NK-92 treated with Interleukin-12 subunit alpha and Interleukin-12 subunit beta, amount 100 ng/mL, for 24 hours (cell line): ENCODE results near the gene FDX2.
A peak's percentile ranks its signal among the peaks of the same experiment; 100 is the strongest.
"Not testable (repeated sequence)": the region's sequence is repeated elsewhere in the genome, so short reads cannot be mapped to it uniquely, and the experiment has no call there.

Experiments used
- DNase-seq: peaks from one replicate; lab custom pipeline; 2025; lab: John Stamatoyannopoulos, UW

Gene FDX2

GRCh38 chr19:10315335-10316214 is at the start of gene FDX2:
Gene FDX2 (minus strand): TSS chr19:10316015. CDS start chr19:10315996, 19 bp downstream.
- DNase-seq, result peak; percentile 87

GRCh38 chr19:10365518-10365917 is 49.7 kb upstream of the FDX2 start:
- no peak for DNase-seq

DNA sequence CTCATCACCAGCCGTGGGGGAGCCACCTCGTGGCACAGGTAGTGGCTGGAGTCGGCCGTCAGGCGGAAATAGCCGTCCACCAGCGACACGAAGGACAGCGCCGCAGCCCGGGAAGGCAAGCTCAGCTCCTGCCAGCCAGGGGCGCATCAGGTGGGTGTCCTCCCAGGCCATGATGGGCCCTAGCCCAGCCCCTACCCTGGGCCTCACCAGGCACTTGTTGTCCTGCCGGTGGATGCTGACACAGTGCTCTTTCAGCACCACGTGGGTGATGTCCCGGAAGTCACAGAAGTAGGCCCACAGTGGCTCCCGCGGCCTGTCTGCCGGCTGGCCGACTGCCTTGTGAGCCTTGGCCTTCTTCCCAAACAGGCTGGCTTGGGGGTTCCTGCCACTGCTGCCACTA is 48.8 kb upstream of the FDX2 start:
- no peak for DNase-seq

- peak; percentile 59 for DNase-seq
Observed at GRCh38 chr19:10363789-10364281, 48.0 kb upstream of the FDX2 start.

DNA sequence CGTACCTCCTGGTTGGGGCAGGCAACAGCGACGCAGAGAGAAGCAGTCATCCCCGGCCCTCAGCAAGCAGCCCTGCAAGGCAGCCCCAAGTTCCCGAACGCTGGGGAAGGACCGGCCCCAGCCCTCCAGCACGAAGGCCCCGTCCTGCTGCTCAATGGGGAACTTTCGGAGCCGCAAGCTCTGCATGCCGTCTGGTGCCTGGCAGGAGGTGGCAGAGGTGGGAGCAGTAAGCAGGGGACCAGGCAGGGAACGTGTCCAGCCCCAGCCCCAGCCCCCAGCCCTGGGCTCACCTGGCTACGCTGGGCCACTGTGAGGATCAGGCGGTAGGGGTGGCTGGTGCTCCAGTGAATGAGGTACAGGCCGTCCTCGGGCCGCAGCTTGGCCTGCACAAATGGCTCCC is 46.4 kb upstream of the FDX2 start:
- no peak for DNase-seq

DNA sequence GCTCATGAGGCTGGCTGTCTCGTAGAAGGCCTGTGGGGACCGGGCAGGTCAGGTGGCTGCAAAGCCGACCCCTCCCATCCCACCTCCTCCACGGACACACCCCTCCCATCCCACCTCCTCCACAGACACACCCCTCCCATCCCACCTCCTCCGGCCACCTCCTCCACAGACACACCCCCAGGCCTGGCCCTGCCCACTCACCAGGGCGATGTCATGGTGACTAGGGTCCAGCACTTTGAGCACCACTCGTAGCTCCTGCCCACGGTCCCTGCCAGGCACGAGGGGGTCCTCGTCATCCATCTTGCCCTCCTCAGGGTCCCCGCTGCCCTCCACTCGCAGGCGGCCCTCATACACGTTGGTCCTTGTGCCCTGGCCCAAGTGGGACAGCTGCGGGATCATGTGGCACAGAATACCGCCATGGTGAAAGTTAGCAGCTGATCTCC is 45.8 kb upstream of the FDX2 start:
- DNase-seq, result no peak

DNA sequence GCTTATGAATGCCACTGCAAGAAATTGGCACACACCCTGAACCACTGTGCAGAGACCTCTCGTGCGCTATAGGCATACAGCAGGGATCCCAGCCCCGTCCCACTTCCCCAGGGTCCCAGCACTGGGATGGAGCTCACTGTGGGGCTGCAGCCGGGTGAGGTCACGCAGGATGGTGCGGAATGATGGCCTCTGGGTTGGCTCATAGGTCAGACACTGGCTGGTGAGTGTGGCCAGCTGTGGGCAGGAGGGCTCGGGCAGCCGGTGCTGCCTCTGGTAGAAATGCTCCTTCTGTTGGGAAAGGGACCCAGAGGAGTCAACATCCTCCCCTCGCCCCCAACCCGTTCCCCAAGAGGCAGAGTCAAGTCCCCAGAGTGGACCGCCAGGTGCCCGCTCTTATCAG is 40.6 kb upstream of the FDX2 start:
- DNase-seq, result no peak

- DNase-seq, result no peak
Observed at GRCh38 chr19:10353793-10354391, 38.1 kb upstream of the FDX2 start.

DNA sequence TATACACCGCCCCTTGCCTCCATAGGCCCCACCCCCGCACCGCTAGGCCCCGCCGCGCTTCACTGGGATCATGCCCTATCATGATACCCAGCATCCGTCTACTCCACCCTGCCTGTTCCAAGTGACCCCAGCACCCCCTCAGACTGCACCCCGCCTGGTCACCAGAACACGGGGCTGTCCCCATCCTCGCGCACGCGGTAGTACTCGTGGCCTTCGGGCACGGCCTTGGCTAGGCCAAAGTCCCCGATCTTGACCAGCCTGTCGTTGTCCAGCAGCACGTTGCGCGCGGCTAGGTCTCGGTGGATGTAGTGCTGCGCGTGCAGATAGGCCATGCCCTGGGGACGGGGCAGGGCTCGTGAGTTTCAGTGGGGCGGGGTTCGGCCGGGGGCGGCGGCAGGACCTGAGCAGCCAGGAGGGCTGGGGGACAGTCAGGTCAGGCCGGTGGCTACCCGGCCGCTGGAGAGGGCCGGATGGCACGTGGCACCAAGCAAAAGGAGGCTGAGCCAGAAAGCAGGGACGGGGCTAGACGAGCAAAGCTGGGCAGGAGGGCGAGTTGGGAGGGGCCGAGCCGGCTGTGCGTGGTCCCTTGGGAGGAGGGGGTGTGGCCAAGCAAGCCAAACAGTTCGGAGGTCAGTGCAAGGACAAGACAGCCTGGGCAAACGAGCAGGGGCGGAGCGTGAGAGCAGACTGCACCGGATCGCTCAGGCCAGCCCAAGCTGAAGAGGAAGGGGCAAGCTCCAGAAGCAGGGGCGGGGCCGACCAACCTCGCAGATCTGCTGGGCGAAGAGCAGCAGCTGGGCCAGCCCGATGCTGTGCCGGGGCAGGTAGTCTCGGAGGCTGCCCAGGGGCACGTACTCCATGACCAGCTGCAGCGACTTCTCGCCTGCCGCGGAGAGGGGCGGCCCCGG is 37.2 kb upstream of the FDX2 start:
- no peak for DNase-seq

DNA sequence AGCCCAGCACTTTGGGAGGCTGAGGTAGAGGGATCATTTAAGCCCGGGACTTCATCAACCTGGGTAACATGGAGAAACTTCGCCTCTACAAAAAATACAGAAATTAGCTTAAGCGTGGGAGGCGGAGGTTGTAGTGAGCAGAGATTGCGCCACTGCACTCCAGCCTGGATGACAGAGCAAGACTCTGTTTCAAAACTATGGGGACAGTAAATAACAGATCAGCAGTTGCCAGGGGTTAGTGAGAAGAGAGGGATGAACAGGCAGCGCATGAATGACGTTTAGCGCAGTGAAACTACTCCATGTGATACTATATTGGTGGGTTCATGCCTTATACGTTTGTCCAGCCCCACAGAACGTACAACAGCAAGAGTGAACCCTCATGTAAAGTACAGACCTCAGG is 30.7 kb upstream of the FDX2 start:
- DNase-seq, result no peak

DNA sequence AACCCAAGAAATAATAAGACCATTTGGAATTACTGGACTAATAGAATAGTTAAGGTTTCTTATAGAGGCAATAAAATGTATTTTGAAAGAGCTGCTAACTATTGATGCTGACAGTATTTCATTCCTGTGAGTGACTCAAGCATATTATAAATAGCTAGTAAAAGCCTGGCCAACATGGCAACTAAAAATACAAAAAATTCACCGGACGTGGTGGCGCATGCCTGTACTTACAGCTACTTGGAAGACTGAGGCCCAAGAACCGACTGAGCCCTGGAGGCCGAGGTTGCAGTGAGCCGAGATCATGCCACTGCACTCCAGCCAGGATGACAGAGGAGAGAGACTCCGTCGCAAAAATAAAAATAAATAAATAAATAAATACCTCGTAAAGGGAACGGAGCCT is 29.0 kb upstream of the FDX2 start:
- DNase-seq, result no peak

DNA sequence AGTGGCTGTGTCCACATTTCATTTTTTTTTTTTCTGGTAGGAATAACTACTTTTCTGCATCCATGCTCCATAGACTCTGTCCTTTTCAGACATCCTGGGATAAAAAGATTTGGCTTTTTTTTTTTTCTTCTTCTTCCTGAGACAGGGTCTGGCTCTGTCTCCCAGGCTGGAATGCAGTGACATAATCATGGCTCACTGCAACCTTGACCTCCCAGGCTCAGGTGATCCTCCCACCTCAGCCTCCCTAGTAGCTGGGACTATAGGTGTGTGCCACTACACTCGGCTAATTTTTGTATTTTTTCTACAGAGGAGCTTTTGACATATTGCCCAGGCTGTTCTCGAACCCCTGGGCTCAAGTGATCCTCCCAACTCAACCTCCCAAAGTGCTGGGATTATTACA is 27.7 kb upstream of the FDX2 start:
- DNase-seq, result no peak

DNA sequence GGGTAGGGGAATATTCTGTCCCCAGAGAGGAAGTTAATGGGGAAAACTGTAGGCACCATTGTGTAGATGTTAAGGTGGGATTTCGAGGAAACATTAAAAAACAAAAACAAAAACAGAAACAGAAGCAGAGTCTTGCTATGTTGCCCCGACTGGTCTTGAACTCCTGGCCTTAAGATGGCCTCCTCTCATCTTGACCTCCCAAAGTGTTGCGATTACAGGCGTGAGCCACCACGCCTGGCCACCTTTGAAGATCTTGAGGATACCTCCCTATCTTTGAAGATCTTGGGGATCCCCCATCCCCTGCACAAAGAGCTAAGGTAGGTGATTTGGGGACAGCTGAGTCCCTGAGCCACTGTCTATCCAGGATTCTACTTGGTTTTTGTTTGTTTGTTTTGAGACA is 24.2 kb upstream of the FDX2 start:
- no peak for DNase-seq

DNA sequence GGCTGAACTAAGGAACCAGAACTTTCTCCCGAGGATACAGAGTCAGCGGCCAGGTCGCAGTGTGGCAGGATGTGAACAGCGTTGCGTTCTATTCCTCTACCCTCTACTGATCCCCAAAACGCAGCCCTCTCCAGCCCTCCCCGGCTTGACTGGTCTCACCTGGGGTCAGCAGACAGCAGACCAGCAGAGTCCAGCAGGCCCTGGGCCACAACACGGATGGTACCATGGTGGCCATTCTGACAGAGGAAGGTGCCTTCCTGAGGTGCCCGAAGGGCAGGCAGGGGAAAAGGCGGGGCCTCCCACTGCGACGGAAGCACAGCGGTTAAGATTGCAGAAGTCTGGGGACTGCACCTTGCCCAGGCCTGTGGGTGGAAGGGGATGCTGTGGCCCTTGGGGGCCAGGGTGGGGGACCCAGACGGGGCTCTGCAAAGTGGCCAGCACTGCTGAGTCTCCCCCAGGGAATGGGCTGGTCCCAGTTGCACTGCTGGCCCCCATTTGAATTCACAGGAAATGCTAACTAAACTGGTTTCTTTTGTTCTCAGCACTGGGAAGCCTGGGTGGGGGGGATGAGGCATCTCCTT is 23.7 kb upstream of the FDX2 start, which contains the start of gene ICAM3:
Gene ICAM3, minus strand, starts transcription at position 245 of the 581 bp plus-strand sequence. Its CDS starts 10 bp downstream, at position 235.
- DNase-seq, result no peak

GRCh38 chr19:10338940-10339339 is 23.1 kb upstream of the FDX2 start:
- no peak for DNase-seq

DNA sequence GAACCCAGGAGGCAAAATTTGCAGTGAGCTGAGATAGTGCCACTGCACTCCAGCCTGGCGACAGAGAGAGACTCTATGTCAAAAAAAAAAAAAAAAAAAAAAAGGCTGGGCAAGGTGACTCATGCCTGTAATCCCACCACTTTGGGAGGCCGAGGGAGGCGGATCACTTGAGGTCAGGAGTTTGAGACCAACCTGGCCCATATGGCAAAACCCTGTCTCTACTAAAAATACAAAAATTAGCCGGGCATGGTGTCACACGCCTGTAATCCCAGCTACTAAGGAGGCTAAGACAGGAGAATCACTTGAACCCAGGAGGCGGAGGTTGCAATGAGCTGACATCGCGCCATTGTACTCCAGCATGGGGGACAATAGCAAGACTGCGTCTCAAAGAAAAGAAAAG is 20.9 kb upstream of the FDX2 start:
- DNase-seq, result not testable (repeated sequence)

DNA sequence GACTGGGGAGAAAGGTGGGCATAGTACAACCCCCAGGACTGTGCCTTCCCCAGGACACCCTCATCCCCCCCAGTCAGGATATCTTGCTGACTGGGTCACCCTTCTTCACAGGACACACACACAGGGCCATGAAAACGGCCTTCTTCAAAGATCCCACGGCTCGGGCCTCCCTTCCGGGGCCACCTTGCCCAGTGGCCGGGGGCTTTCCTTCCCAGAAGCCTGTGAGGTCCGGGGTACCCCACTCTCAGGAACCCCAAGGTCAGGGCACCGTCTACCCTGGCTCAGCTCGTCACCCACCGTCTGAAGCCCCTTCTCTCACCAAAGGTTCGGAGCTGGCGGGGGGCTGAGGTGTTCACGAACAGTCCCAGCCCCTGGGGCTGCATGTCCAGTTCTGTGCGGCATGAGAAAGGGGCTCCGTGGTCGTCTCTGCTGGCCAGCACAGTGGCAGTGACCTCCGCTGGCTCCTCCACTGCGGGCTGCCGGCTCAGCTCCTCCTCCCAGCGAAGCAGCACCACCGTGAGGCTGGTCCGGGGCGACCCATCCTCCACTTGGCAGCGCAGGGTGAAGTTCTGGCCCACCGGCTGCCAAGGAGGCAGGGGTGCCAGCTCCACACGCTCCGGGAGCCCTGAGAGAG is 19.7 kb upstream of the FDX2 start:
- no peak for DNase-seq

DNA sequence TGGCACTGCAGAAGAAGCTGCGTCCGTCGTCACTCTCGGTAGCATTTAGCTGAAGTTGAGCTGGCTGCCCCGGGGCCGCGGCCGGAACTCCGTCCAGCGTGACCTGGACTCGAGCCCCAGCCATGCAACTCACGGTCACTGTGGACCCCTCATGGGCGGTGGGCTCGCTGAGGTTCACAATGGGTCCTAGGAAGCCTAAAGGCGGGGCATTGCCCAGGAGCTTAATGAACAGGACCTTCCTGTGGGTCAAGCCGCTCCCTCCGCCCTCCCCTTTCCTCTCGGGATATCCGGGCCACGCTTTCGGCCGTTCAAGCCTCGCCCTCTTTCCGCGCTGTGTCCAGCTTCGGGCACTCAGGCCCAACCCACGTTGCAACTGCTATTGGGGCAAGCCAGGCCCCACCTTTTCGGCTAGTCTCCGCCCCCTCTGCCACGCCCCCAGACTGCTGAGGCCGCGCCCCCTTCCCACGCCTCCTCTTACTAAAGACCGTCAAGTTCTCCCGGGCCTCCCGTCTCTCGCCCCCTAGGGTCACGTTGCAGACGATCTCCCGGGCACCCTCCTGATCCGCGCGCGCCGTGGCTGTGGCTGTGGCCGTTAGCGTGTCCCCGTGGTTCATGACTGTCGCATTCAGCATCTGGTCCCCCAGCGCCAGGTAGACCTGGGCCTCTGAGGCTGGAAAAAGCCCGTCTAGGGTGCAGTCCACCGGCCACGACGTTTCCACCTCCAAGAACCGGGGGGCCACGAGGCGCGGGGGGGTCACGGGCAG is 19.0 kb upstream of the FDX2 start:
- DNase-seq, result no peak

- no peak for DNase-seq
Observed at GRCh38 chr19:10333758-10334587, 18.2 kb upstream of the FDX2 start.
